HEK293 (cell line): ENCODE data around the gene SLC29A1.

Source experiments
- CTCF ChIA-PET: fragments of 350-600 bp; formaldehyde crosslinking; extraction: SDS; loops from one replicate; lab custom pipeline; 2021; ENCODE audit warnings: antibody characterized with exemption; lab: Yijun Ruan, JAX
- POLR2A ChIA-PET: fragments of 300-600 bp; formaldehyde crosslinking; extraction: SDS; loops from one replicate; lab custom pipeline; 2020; ENCODE audit warnings: antibody characterized with exemption, inconsistent platforms; lab: Yijun Ruan, JAX
- H3K27ac ChIP-seq: fragments of 200-500 bp; sonication (Bioruptor generic); 2 replicates; pipeline ENCODE4 v1.5.1; 2014; ENCODE audit warnings: low read depth, low read length, control low read depth, inconsistent platforms; ENCODE audit errors: extremely low read depth
- H3K36me3 ChIP-seq, 2 experiments: fragments of 200-500 bp in 1 of 2; sonication (Bioruptor generic) in 1 of 2; 1 replicate in 1 of 2; 2 replicates in 1 of 2; pipeline ENCODE4 v1.5.1; 2014 to 2017; ENCODE audit warnings: inconsistent platforms in 2 of 2, low read length in 2 of 2; ENCODE audit not compliant: control insufficient read depth in 2 of 2, insufficient read depth in 1 of 2
- H3K4me1 ChIP-seq: fragments of 200-500 bp; sonication (Bioruptor generic); 2 replicates; pipeline ENCODE4 v1.5.1; 2014; ENCODE audit warnings: mild to moderate bottlenecking, low read length, inconsistent platforms; ENCODE audit not compliant: control insufficient read depth, insufficient read depth
- H3K4me3 ChIP-seq: 2 replicates; pipeline ENCODE4 v1.5.1; 2011; ENCODE audit warnings: low read depth, mild to moderate bottlenecking, control low read depth, low read length, moderate library complexity
- H3K9me3 ChIP-seq: fragments of 200-500 bp; sonication (Bioruptor generic); 2 replicates; pipeline ENCODE4 v1.5.1; 2014; ENCODE audit warnings: low read depth, low read length, inconsistent platforms; ENCODE audit not compliant: control insufficient read depth, insufficient read depth
- GLI2 ChIP-seq: fragments of 450-650 bp; formaldehyde crosslinking; IDR thresholded peaks from 2 replicates; pipeline ENCODE4; 2017; ENCODE audit warnings: missing biosample characterization, missing genetic modification characterization, low read depth, borderline replicate concordance
- KLF16 ChIP-seq: fragments of 450-650 bp; formaldehyde crosslinking; IDR thresholded peaks from 2 replicates; pipeline ENCODE4 v1.5.1; 2017; ENCODE audit warnings: missing biosample characterization, missing genetic modification characterization
- MZF1 ChIP-seq: fragments of 450-650 bp; formaldehyde crosslinking; IDR thresholded peaks from 2 replicates; pipeline ENCODE4 v1.5.1; 2017; ENCODE audit warnings: missing biosample characterization, missing genetic modification characterization, borderline replicate concordance
- ZBTB20 ChIP-seq: fragments of 450-650 bp; formaldehyde crosslinking; IDR thresholded peaks from 2 replicates; pipeline ENCODE4 v1.5.1; 2016; ENCODE audit warnings: missing biosample characterization, missing genetic modification characterization
- ZBTB7A ChIP-seq: fragments of 450-650 bp; formaldehyde crosslinking; IDR thresholded peaks from 2 replicates; pipeline ENCODE4 v1.5.1; 2016; ENCODE audit warnings: low read depth, missing biosample characterization, missing genetic modification characterization
- ZFP37 ChIP-seq: fragments of 450-650 bp; formaldehyde crosslinking; IDR thresholded peaks from 2 replicates; pipeline ENCODE4 v1.5.1; 2016; ENCODE audit warnings: missing biosample characterization, missing genetic modification characterization
- ZNF146 ChIP-seq: fragments of 450-650 bp; formaldehyde crosslinking; IDR thresholded peaks from 2 replicates; pipeline ENCODE4 v1.5.1; 2016; ENCODE audit warnings: missing biosample characterization, missing genetic modification characterization
- ZNF214 ChIP-seq: fragments of 450-650 bp; formaldehyde crosslinking; IDR thresholded peaks from 2 replicates; pipeline ENCODE4 v1.5.1; 2017; ENCODE audit warnings: missing biosample characterization, mild to moderate bottlenecking, missing genetic modification characterization, borderline replicate concordance
- ZNF239 ChIP-seq: fragments of 450-650 bp; formaldehyde crosslinking; IDR thresholded peaks from 2 replicates; pipeline ENCODE4 v1.5.1; 2016; ENCODE audit warnings: missing biosample characterization, missing genetic modification characterization
- ZNF248 ChIP-seq: fragments of 450-650 bp; formaldehyde crosslinking; IDR thresholded peaks from 2 replicates; pipeline ENCODE4 v1.5.1; 2017; ENCODE audit warnings: missing biosample characterization, missing genetic modification characterization
- ZNF302 ChIP-seq: fragments of 450-650 bp; formaldehyde crosslinking; IDR thresholded peaks from 2 replicates; pipeline ENCODE4 v1.5.1; 2016; ENCODE audit warnings: missing biosample characterization, missing genetic modification characterization, low read depth
- ZNF354C ChIP-seq: fragments of 450-650 bp; formaldehyde crosslinking; IDR thresholded peaks from 2 replicates; pipeline ENCODE4 v1.5.1; 2016; ENCODE audit warnings: missing biosample characterization, missing genetic modification characterization, low read depth, borderline replicate concordance
- ZNF747 ChIP-seq: fragments of 450-650 bp; formaldehyde crosslinking; IDR thresholded peaks from 2 replicates; pipeline ENCODE4 v1.5.1; 2016; ENCODE audit warnings: missing biosample characterization, missing genetic modification characterization
- ZNF76 ChIP-seq: fragments of 450-650 bp; formaldehyde crosslinking; IDR thresholded peaks from 2 replicates; pipeline ENCODE4; 2016; ENCODE audit warnings: low read depth, missing biosample characterization, missing genetic modification characterization, borderline replicate concordance
- ZSCAN16 ChIP-seq: fragments of 450-650 bp; formaldehyde crosslinking; IDR thresholded peaks from 2 replicates; pipeline ENCODE4 v1.5.1; 2016; ENCODE audit warnings: missing biosample characterization, missing genetic modification characterization
- ZSCAN30 ChIP-seq: fragments of 450-650 bp; IDR thresholded peaks from 2 replicates; pipeline ENCODE4 v1.5.1; 2018; ENCODE audit warnings: missing biosample characterization, mild to moderate bottlenecking, missing genetic modification characterization, moderate library complexity
- TF ChIP-seq, protein P1 (sequence below): fragments of 450-650 bp; formaldehyde crosslinking; IDR thresholded peaks from 2 replicates; pipeline ENCODE4 v1.5.1; 2017; ENCODE audit warnings: missing biosample characterization, mild to moderate bottlenecking, missing genetic modification characterization, moderate library complexity
- TF ChIP-seq, protein P2 (sequence below): fragments of 450-650 bp; formaldehyde crosslinking; IDR thresholded peaks from 2 replicates; pipeline ENCODE4 v1.5.1; 2017; ENCODE audit warnings: missing biosample characterization, missing genetic modification characterization
- TF ChIP-seq, protein P3 (sequence below): fragments of 450-650 bp; formaldehyde crosslinking; IDR thresholded peaks from 2 replicates; pipeline ENCODE4 v1.5.1; 2016; ENCODE audit warnings: missing biosample characterization, missing genetic modification characterization
- TF ChIP-seq, protein P4 (sequence below): fragments of 450-650 bp; formaldehyde crosslinking; optimal IDR thresholded peaks from 2 replicates; pipeline ENCODE3; 2016; ENCODE audit warnings: missing biosample characterization, mild to moderate bottlenecking, missing genetic modification characterization
- TF ChIP-seq, protein P5 (sequence below): fragments of 450-650 bp; formaldehyde crosslinking; IDR thresholded peaks from 2 replicates; pipeline ENCODE4 v1.5.1; 2017; ENCODE audit warnings: missing biosample characterization, missing genetic modification characterization

Gene SLC29A1

DNA sequence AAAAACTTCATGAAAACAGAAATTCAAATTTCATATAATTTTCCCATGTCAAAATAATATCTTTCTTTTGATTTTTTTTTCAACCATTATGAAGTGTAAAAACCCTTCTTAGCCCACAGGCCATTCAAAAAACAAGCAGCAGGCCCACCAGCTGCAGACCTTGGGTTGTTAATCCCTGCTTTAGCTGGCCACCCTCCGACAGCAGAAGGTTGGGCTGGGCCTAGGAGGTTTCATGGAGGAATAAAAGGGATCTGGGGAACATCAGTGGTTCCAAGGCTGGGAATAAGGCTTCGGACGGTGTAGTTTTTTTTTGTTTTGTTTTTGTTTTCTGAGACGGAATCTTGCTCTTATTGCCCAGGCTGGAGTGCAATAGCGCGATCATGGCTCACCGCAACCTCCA, 19.9 kb downstream of the SLC29A1 start:
- TF ChIP-seq, protein P1, sequence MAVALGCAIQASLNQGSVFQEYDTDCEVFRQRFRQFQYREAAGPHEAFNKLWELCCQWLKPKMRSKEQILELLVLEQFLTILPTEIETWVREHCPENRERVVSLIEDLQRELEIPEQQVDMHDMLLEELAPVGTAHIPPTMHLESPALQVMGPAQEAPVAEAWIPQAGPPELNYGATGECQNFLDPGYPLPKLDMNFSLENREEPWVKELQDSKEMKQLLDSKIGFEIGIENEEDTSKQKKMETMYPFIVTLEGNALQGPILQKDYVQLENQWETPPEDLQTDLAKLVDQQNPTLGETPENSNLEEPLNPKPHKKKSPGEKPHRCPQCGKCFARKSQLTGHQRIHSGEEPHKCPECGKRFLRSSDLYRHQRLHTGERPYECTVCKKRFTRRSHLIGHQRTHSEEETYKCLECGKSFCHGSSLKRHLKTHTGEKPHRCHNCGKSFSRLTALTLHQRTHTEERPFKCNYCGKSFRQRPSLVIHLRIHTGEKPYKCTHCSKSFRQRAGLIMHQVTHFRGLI (tag by site-specific recombination), result peak; percentile 97
- TF ChIP-seq ZFP37 (tag by site-specific recombination) (no peak), ZNF214 (no peak), KLF16 (tag by site-specific recombination) (no peak), MZF1 (tag by site-specific recombination) (no peak)
- CTCF ChIA-PET, result interaction anchor here (0.7 to 5.6 kb wide), 7 partner anchors 8 to 218 kb away, joined by 3 to 70 read pairs (median 6); partner anchors contain the start of gene SLC29A1
- H3K4me1 ChIP-seq, result no peaks in the 10 kb centered on the region
- POLR2A ChIA-PET, result no interaction called here
- peaks cover 0 to 9% of the 10 kb centered on the region in 2 experiments; a peak in 1 of 3 replicates for H3K36me3 ChIP-seq
- no peak overlapping the region for H3K4me3 ChIP-seq
- H3K9me3 ChIP-seq, result no peaks in the 10 kb centered on the region
- no peak overlapping the region for H3K27ac ChIP-seq

DNA sequence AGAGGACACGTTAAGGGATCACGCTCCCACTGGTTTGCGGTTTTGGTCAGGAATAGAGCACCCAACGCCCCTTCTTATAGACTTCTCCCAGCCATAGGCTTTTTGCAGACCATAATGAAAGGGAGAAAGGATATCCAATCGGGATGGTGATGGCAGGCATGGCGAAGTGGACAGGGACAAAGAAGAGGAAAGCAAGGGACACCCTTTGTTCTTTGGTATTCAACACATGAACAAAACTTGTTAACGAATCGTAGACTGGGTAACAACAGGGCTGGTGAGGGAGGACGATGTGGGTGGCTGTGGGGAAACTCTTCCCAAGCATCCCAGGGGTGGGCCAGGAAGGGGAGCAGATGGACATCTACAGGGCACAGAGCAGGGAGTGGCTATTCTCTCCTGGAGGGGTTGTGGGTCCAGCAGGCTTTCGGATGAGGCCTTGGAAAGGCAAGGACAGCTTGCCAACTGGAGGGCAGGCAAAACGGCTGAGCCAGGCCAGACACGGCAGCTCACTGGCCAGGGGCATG, 22.1 kb downstream of the SLC29A1 start:
- Histone ChIP-seq H3K4me3 (no peak overlapping the region), H3K4me1 (no peaks in the 10 kb centered on the region), H3K9me3 (no peaks in the 10 kb centered on the region), H3K36me3 (peaks cover 10 to 30% of the 10 kb centered on the region in 2 experiments), H3K27ac (no peak overlapping the region)
- POLR2A ChIA-PET, result interaction anchor here (0.7 to 5.1 kb wide), 8 partner anchors 8 to 616 kb away, joined by 3 to 131 read pairs (median 8); partner anchors contain the start of genes GTPBP2, SLC29A1 and SLC35B2
- TF ChIP-seq ZSCAN16 (0 out of 2 replicates have a peak, but pooled peaks have one; percentile 0), ZBTB20 (tag by site-specific recombination) (no peak)
- CTCF ChIA-PET, result interaction anchor here (1.1 to 5.6 kb wide), 5 partner anchors 10 to 149 kb away, joined by 3 to 70 read pairs (median 22); partner anchors contain the start of genes SLC29A1 and SLC35B2

DNA sequence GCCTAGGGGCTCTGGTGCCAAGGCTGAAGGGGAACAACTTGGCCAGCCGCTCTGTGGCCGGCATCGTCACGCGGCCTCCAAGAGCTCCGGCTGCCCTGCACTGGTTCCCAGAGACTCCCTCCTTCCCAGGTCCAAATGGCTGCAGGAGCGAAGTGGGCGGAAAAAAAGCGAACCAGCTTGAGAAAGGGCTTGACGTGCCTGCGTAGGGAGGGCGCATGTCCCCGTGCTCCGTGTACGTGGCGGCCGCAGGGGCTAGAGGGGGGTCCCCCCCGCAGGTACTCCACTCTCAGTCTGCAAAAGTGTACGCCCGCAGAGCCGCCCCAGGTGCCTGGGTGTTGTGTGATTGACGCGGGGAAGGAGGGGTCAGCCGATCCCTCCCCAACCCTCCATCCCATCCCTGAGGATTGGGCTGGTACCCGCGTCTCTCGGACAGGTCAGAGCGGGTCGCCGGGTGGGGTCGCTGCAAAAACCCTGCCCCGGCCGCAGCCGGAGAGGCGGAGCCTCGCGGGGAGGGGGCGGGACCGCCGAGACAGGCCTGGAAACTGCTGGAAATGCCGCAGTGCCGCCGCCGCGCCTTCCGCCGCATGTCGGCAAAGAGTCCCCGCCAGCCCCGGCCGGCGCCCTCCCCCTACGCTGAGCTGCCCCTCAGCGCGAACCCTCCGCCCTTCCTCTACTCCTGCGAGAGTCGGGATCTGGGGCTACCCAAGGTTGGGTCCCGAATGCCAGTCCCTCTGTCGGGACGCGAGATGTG, 22.7 kb downstream of the SLC29A1 start:
- H3K36me3 ChIP-seq, result peaks cover 16 to 36% of the 10 kb centered on the region in 2 experiments
- peak overlapping the region; percentile 71 for H3K27ac ChIP-seq
- peak overlapping the region; percentile 66 for H3K4me3 ChIP-seq
- POLR2A ChIA-PET, result interaction anchor here (0.5 to 5.1 kb wide), 61 partner anchors 8 to 1187 kb away, joined by 3 to 131 read pairs (median 4); partner anchors contain the start of genes AARS2, CDC5L, GTPBP2 and KLC4
- CTCF ChIA-PET, result interaction anchor here (0.7 to 5.6 kb wide), 10 partner anchors 10 to 543 kb away, joined by 3 to 70 read pairs (median 8); partner anchors contain the start of genes SLC29A1 and SLC35B2
- H3K4me1 ChIP-seq, result no peaks in the 10 kb centered on the region
- no peaks in the 10 kb centered on the region for H3K9me3 ChIP-seq
- TF ChIP-seq ZBTB7A (tag by site-specific recombination) (peak; percentile 95), GLI2 (tag by site-specific recombination) (no peak), ZNF248 (no peak), ZNF146 (tag by site-specific recombination) (peak; percentile 19; the same call in 1 of the 2 replicates), ZNF302 (tag by site-specific recombination) (no peak), ZNF76 (tag by site-specific recombination) (peak; percentile 46; the same call in 1 of the 2 replicates), ZNF239 (tag by site-specific recombination) (no peak), ZSCAN30 (tag by site-specific recombination) (peak; percentile 80; the same call in 1 of the 2 replicates), ZNF747 (tag by site-specific recombination) (no peak), ZNF354C (tag by site-specific recombination) (no peak)
- TF ChIP-seq, protein P2, sequence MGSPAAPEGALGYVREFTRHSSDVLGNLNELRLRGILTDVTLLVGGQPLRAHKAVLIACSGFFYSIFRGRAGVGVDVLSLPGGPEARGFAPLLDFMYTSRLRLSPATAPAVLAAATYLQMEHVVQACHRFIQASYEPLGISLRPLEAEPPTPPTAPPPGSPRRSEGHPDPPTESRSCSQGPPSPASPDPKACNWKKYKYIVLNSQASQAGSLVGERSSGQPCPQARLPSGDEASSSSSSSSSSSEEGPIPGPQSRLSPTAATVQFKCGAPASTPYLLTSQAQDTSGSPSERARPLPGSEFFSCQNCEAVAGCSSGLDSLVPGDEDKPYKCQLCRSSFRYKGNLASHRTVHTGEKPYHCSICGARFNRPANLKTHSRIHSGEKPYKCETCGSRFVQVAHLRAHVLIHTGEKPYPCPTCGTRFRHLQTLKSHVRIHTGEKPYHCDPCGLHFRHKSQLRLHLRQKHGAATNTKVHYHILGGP (tag by site-specific recombination), result no peak
- TF ChIP-seq, protein P3, sequence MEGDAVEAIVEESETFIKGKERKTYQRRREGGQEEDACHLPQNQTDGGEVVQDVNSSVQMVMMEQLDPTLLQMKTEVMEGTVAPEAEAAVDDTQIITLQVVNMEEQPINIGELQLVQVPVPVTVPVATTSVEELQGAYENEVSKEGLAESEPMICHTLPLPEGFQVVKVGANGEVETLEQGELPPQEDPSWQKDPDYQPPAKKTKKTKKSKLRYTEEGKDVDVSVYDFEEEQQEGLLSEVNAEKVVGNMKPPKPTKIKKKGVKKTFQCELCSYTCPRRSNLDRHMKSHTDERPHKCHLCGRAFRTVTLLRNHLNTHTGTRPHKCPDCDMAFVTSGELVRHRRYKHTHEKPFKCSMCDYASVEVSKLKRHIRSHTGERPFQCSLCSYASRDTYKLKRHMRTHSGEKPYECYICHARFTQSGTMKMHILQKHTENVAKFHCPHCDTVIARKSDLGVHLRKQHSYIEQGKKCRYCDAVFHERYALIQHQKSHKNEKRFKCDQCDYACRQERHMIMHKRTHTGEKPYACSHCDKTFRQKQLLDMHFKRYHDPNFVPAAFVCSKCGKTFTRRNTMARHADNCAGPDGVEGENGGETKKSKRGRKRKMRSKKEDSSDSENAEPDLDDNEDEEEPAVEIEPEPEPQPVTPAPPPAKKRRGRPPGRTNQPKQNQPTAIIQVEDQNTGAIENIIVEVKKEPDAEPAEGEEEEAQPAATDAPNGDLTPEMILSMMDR (tag by site-specific recombination), result peak; percentile 90
- TF ChIP-seq, protein P4, sequence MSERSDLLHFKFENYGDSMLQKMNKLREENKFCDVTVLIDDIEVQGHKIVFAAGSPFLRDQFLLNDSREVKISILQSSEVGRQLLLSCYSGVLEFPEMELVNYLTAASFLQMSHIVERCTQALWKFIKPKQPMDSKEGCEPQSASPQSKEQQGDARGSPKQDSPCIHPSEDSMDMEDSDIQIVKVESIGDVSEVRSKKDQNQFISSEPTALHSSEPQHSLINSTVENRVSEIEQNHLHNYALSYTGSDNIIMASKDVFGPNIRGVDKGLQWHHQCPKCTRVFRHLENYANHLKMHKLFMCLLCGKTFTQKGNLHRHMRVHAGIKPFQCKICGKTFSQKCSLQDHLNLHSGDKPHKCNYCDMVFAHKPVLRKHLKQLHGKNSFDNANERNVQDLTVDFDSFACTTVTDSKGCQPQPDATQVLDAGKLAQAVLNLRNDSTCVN (tag by site-specific recombination), result peak; percentile 86
- TF ChIP-seq, protein P5, sequence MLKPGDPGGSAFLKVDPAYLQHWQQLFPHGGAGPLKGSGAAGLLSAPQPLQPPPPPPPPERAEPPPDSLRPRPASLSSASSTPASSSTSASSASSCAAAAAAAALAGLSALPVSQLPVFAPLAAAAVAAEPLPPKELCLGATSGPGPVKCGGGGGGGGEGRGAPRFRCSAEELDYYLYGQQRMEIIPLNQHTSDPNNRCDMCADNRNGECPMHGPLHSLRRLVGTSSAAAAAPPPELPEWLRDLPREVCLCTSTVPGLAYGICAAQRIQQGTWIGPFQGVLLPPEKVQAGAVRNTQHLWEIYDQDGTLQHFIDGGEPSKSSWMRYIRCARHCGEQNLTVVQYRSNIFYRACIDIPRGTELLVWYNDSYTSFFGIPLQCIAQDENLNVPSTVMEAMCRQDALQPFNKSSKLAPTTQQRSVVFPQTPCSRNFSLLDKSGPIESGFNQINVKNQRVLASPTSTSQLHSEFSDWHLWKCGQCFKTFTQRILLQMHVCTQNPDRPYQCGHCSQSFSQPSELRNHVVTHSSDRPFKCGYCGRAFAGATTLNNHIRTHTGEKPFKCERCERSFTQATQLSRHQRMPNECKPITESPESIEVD (tag by site-specific recombination), result peak; percentile 18; the same call in 1 of the 2 replicates
